Aorta (tissue), 5 donors: Measurements from ENCODE around the gene TAX1BP1. TPM values are rescaled to one million over a fixed set of nuclear protein-coding genes. Genes with fewer than 3 reads are reported as not detected.
A peak's percentile ranks its signal among the peaks of the same experiment; 100 is the strongest.

Experiments
- ATAC-seq: fragments of 200-7000 bp; cut with Tn5 transposase; one replicate; pipeline ENCODE4 v1.9.1; 2022; ENCODE audit warnings: moderate library complexity; ENCODE audit not compliant: low FRiP score
- DNase-seq, 2 donors: peaks; one replicate each; pipeline ENCODE4 v3.0.0-alpha.2; 2020
- H3K27ac ChIP-seq, 2 donors: one replicate each; pipeline ENCODE4 v1.5.1; 2013; ENCODE audit warnings: low read length in 2 of 2, mild to moderate bottlenecking in 2 of 2, moderate library complexity in 2 of 2, control low read depth in 1 of 2, inconsistent platforms in 1 of 2, low read depth in 1 of 2
- H3K27me3 ChIP-seq, 2 donors: one replicate each; pipeline ENCODE4 v1.6.1; 2013; ENCODE audit warnings: control low read depth in 1 of 2, low read length in 1 of 2, mild to moderate bottlenecking in 1 of 2, moderate library complexity in 1 of 2; ENCODE audit not compliant: insufficient read depth in 2 of 2, control insufficient read depth in 1 of 2
- H3K36me3 ChIP-seq, 2 donors: one replicate each; pipeline ENCODE4 v1.6.1; 2013; ENCODE audit warnings: control low read depth in 1 of 2, low read length in 1 of 2, mild to moderate bottlenecking in 1 of 2; ENCODE audit not compliant: insufficient read depth in 2 of 2, control insufficient read depth in 1 of 2
- H3K4me1 ChIP-seq, 2 donors: one replicate each; pipeline ENCODE4 v1.6.1; 2013; ENCODE audit warnings: low read length in 2 of 2, control low read depth in 1 of 2, mild to moderate bottlenecking in 1 of 2, moderate library complexity in 1 of 2; ENCODE audit not compliant: insufficient read depth in 2 of 2, control insufficient read depth in 1 of 2
- H3K4me3 ChIP-seq, 2 donors: one replicate each; pipeline ENCODE4 v1.5.1; 2013; ENCODE audit warnings: low read length in 2 of 2, control low read depth in 1 of 2, mild to moderate bottlenecking in 1 of 2
- H3K9me3 ChIP-seq: one replicate; pipeline ENCODE4 v1.6.1; 2013; ENCODE audit warnings: mild to moderate bottlenecking, low read length; ENCODE audit not compliant: control insufficient read depth
- WGBS, 2 donors: extraction: QIAGEN DNeasy Blood & Tissue Kit; methylation state at CpG; one replicate each; pipeline ENCODE4 v1.1.7; 2013; 5-methylcytosine and 5-hydroxymethylcytosine counted together
- intact Hi-C, 2 donors: fragments of 100-400 bp; cut with DNase I; formaldehyde crosslinking; loops; one replicate each; pipeline versions ENCODE4 v1.14.2 to v1.15.0; 2022
- polyA plus RNA-seq, 2 donors: library from polyadenylated mRNA; stranded (reverse); fragments of 200-250 nt; gene quantifications; one replicate each; pipeline ENCODE4 v1.2.3, GENCODE V29; 2013
- total RNA-seq, 2 donors: library from RNA; stranded (reverse); fragmentation: NEBNext Ultra II Directional; extraction: Animal tissue kit (Norgen Biotek cat#: 25700); gene quantifications; one replicate each; pipeline ENCODE4 v1.2.1, GENCODE V29; 2021
- donor health status: healthy with polysubstance abuse.
- donor health status: Bipolar disorder and iron deficiency.
- donor health status: DM: no; HTN: no; CAD: no.
- donor health status: DM: no; HTN: no; CAD: no.
- donor health status: DM: yes; HTN: yes; CAD: no.

Gene TAX1BP1
- total and polyA plus RNA-seq, 4 donors, result 68.4 to 113 (median 86.5) TPM

DNA sequence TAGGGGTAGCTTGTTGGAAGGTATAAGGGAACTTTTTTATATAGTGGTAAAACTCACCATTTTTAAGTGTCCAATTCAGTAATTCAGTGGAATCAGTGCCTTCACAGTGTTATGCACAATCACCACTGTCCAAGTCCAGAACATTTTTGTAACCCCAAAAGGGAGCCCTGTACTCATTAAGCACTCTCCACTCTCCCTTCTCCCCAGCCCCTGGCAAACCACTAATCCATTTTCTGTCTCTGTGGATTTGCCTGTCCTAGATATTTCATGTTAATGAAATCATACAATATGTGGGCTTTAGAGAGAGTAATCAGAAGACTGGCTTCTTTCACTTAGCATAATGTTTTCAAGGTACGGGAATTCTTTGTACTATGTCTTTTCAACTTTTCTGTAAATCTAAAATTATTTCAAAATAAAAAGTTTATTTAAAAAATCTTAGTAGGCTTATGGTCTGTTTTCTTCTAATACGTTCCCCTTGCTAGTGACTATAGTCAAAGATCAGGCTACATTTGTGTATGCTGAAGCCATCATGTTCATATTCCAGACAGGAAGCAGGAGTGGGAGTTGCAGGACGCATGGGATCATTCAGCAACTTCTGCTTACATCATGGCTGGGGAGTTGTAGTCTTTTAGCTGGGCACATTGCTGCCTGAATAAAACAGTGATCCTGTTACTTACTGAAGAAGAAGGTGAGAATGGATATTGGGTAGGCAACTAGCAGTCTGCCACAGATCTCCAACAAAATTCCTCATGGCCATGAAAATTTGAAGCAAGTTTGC is 35.4 kb upstream of the TAX1BP1 start:
- peaks cover 0 to 3% of the 10 kb centered on the region in 2 donors for H3K4me1 ChIP-seq

DNA sequence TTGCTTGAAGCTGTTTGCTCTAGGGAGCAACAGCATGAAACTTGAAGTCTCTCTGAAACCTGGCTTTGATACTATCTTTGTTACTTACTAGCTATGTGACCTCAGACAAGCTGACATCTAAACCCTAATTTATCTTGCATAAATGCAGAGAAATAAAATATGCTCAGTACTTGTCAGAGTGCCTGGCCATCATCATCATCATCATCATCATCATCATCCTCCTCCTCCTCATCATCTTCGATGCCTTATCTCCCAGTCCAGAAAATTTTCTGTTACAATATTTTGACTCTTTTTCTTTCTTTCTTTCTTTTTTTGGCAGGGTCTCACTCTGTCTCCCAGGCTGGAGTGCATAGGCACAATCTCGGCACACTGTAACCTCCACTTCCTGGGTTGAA is 34.8 kb upstream of the TAX1BP1 start:
- Histone ChIP-seq H3K27ac (no peak overlapping the region), H3K4me3 (no peak overlapping the region), H3K4me1 (peaks cover 0 to 3% of the 10 kb centered on the region in 2 donors), H3K27me3 (no peaks in the 10 kb centered on the region), H3K36me3 (no peaks in the 10 kb centered on the region), H3K9me3 (no peaks in the 10 kb centered on the region)
- intact Hi-C loops, result no loop called here
- WGBS, 2 donors, result 80 to 85% methylated on average over 2 of the region's 2 CpGs
- no peak for ATAC-seq
- no peak for DNase-seq

More for the DNA sequence above, 35.4 kb upstream of the TAX1BP1 start:
- Histone ChIP-seq H3K27me3 (no peaks in the 10 kb centered on the region), H3K9me3 (no peaks in the 10 kb centered on the region), H3K4me3 (no peak overlapping the region), H3K36me3 (no peaks in the 10 kb centered on the region), H3K27ac (no peak overlapping the region)
- no peak for DNase-seq
- no peak for ATAC-seq
- intact Hi-C loops, result no loop called here
- 73 to 75% methylated on average over 3 of the region's 3 CpGs for WGBS, 2 donors

DNA sequence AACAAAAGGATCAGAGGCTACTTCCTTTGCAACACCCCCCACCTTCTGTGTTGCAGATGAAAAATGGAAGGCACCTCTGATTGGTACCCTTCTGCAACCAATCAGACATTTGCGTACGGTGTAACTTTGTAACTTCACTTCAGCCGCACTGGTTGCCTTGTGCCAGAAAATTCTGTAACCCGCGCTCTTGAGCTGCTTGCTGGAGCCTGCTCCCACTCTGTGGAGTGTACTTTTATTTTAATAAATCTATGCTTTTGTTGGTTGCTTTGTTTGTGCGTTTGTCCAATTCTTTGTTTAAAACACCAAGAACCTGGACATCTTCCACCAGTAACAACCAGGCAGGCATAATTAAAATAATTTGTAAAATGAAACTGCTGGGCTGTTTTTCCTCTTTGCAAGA is 31.5 kb upstream of the TAX1BP1 start:
- Histone ChIP-seq H3K4me1 (peaks cover 0 to 3% of the 10 kb centered on the region in 2 donors), H3K36me3 (no peaks in the 10 kb centered on the region), H3K27ac (no peak overlapping the region), H3K9me3 (no peaks in the 10 kb centered on the region), H3K4me3 (no peak overlapping the region), H3K27me3 (no peaks in the 10 kb centered on the region)
- ATAC-seq (no peak), DNase-seq (no peak)
- intact Hi-C loops, result no loop called here
- 92 to 94% methylated on average over 6 of the region's 6 CpGs for WGBS, 2 donors

DNA sequence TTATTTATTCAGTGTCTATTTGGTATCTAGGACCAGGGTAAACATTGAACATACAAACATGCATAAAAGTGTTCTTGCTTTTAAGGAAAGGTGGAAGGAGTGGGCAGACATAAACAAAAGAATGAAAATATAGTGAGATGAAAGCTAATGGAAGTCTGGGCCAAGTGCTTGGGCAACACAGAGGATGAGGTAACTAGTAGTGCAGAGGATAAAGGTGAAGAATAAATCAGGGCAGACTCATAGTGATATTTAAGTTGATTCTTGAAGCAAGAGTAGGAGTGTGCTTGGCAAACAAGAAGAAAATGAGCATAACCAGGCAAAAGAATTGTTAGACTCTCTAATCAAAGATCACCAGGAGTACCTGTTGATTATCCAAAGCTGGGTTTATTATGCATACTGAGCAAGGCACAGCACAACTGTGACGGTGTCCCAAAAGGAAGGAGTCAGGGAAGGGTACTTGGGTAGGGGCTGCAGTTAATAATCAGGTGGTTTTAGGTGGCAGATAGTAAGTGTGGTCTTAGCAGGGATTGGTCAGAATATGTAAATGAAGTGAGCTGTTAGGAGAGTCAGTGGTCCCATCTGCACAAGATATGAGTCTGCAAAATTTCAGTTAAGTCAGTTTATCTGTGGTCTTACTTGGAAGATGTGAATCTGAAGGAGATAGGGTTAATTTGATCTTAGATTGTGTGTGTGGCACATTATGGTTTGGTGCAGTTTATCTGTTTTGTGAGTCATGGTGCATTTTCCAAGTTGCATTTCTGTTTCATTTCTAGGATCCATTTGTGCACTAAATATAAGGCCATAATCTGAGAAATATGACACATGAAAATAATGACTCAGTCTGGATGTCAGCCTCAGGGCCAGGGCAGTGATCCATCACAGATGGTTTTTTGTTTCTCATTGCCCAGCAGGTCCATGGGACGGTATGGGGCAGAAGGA is 30.6 kb upstream of the TAX1BP1 start:
- no peak overlapping the region for H3K4me3 ChIP-seq
- intact Hi-C loops, result no loop called here
- H3K4me1 ChIP-seq, result peaks cover 0 to 3% of the 10 kb centered on the region in 2 donors
- no peak for DNase-seq
- no peak for ATAC-seq
- H3K36me3 ChIP-seq, result no peaks in the 10 kb centered on the region
- H3K27me3 ChIP-seq, result no peaks in the 10 kb centered on the region
- no peaks in the 10 kb centered on the region for H3K9me3 ChIP-seq
- H3K27ac ChIP-seq, result peak overlapping the region in 1 of 2 donors; percentile 59
- 35 to 40% methylated on average over 2 of the region's 2 CpGs for WGBS, 2 donors

DNA sequence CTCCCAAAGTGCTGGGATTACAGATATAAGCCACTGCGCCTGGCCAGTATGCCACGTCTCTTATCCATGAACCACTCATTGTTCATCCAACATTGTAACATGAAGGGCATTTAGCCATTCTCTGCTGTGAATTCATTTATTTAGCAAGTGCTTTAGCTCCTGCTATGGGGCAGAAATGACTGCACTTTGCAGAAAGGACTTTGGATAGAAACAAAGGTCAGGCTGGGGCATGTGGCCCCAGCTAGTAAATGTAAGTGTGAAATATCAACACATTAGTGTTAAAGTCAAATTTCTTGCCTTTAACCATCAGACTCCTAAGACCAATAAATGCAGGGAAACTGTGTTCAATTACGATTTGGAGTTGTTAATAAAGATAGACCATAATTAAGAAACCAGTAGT is 27.7 kb upstream of the TAX1BP1 start:
- H3K27me3 ChIP-seq, result no peaks in the 10 kb centered on the region
- peaks cover 0 to 3% of the 10 kb centered on the region in 2 donors for H3K4me1 ChIP-seq
- no peak for ATAC-seq
- H3K9me3 ChIP-seq, result no peaks in the 10 kb centered on the region
- H3K4me3 ChIP-seq, result no peak overlapping the region
- H3K36me3 ChIP-seq, result no peaks in the 10 kb centered on the region
- intact Hi-C loops, result no loop called here
- WGBS, 2 donors, result 92 to 97% methylated on average over 3 of the region's 3 CpGs
- H3K27ac ChIP-seq, result no peak overlapping the region
- DNase-seq, result no peak

DNA sequence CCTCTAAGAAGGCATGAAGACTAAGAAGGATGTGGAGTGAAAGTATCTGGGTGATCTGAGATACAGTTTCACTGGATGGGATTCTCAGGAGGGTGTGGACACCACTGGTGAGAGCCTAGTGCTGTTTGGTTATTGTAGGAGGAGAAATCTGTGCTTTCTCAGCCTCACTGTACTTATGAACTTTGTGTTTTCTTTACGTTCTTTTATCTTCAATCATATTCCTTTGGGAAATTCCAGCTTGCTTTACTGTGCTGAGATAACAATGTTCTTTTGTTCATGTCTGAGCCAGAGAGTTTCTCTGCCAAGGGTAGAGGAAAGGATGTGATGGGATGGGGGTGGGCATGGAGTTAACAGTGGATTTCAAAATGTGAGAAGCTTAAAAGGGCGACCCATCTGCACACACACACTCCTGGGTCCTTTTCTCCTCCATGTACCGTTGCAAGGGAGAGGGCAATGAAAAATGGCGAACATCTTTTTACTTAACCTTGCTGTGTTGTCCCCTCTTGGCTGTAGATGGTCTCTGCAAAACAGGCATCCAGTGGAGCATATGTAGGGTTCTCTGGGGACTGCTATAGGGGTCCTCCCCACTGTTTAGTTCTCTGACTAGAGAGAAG is 25.0 kb upstream of the TAX1BP1 start:
- no peaks in the 10 kb centered on the region for H3K36me3 ChIP-seq
- H3K4me3 ChIP-seq, result no peak overlapping the region
- DNase-seq (no peak), ATAC-seq (no peak)
- H3K4me1 ChIP-seq, result no peaks in the 10 kb centered on the region
- no peak overlapping the region for H3K27ac ChIP-seq
- no peaks in the 10 kb centered on the region for H3K9me3 ChIP-seq
- H3K27me3 ChIP-seq, result no peaks in the 10 kb centered on the region
- intact Hi-C loops, result no loop called here
- 38 to 41% methylated on average over 4 of the region's 4 CpGs for WGBS, 2 donors

DNA sequence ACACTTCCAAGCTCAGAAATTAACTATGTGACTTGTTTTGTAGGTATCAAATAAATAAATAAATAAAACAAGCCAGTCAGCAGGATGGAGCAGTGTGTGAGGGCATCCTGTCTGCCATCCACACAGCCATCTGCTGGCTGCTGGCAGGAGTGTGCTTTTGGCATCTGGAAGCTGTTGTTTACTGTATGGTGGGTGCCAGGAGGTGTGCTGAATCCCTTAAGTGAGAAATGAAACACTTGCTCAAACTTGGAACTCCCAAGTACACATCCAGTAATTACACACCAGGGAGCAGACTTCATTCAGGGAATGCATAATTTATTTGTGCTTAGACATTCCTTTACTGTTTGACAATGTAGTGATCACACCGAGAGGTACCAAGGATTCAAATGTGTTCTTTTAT is 16.9 kb upstream of the TAX1BP1 start:
- intact Hi-C loops, result no loop called here
- Histone ChIP-seq H3K27me3 (peaks cover 0 to 1% of the 10 kb centered on the region in 2 donors), H3K4me3 (no peak overlapping the region), H3K4me1 (no peaks in the 10 kb centered on the region), H3K9me3 (no peaks in the 10 kb centered on the region), H3K27ac (no peak overlapping the region), H3K36me3 (no peaks in the 10 kb centered on the region)
- whole genome bisulfite sequencing, 2 donors, result 29 to 33% methylated on average over 1 of the region's 1 CpG
- DNase-seq (no peak), ATAC-seq (no peak)

DNA sequence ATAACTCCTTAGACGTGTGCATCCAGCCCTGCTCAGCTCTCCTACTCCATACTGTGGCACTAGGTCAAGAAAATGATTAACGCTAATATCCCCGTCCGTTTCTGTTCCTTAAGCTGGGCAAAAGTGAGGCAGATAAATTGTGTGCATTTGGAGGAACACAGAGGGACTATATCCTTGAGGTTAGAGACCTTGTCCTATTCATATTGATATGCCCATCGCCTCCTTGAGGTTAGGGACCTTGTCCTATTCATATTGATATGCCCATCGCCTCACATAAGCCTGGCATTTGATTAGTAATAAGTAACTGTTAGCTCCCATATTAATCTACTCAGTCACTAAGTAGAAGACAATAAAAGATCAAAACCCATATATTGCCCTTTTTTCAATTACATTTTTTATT is 12.9 kb upstream of the TAX1BP1 start:
- H3K9me3 ChIP-seq, result no peaks in the 10 kb centered on the region
- H3K36me3 ChIP-seq, result no peaks in the 10 kb centered on the region
- no peaks in the 10 kb centered on the region for H3K27me3 ChIP-seq
- 82 to 83% methylated on average over 6 of the region's 6 CpGs for WGBS, 2 donors
- DNase-seq, result no peak
- no peak overlapping the region for H3K27ac ChIP-seq
- no peak overlapping the region for H3K4me3 ChIP-seq
- no peak for ATAC-seq
- no peaks in the 10 kb centered on the region for H3K4me1 ChIP-seq
- intact Hi-C loops, result no loop called here
